ENCODE results near the gene TGIF1. TPM values are rescaled to one million over a fixed set of nuclear protein-coding genes. Genes with fewer than 3 reads are reported as not detected.
"Not testable (repeated sequence)": the region's sequence is repeated elsewhere in the genome, so short reads cannot be mapped to it uniquely, and the experiment has no call there.

The TGIF1 gene
- total RNA-seq, 1 experiment from 2014 or later, result 242 TPM

- no peak overlapping the region for H3K27ac ChIP-seq (ENCODE audit: low read depth, low read length)
- no peak overlapping the region for H3K9ac ChIP-seq (ENCODE audit: low read length)
- CTCF ChIA-PET, result no interaction called here
- peaks cover 21 to 25% of the 10 kb centered on the region in 2 experiments for H3K4me1 ChIP-seq (ENCODE audit: control insufficient read depth in 1 of 2, insufficient read depth in 2 of 2, low read length in 2 of 2)
- no TSS peak for BruUV-seq (replicated peaks)
- no peak overlapping the region for H2AFZ ChIP-seq (ENCODE audit: low read depth, low read length, poor library complexity, severe bottlenecking)
- no peak overlapping the region for H3K4me2 ChIP-seq (ENCODE audit: low read length)
- H3K4me3 ChIP-seq (replicated peaks in 1 of 2; ENCODE audit: low read depth in 1 of 2, low read length in 2 of 2), result no peak overlapping the region
- DNase-seq (ENCODE audit: low read depth, low spot score) (no peak), ATAC-seq (no peak)
- H4K20me1 ChIP-seq (ENCODE audit: insufficient read depth), result no peaks in the 10 kb centered on the region
- no peaks in the 10 kb centered on the region for H3K9me2 ChIP-seq (ENCODE audit: insufficient read depth)
- H3K79me2 ChIP-seq (ENCODE audit: insufficient read depth, low read length), result no peaks in the 10 kb centered on the region
- intact Hi-C loops (cut with micrococcal nuclease), result no loop called here
- H3K36me3 ChIP-seq (ENCODE audit: control insufficient read depth in 1 of 2, insufficient read depth in 2 of 2, low read length in 2 of 2), result no peaks in the 10 kb centered on the region
- TF ChIP-seq POLR2AphosphoS5 (IDR thresholded peaks at IDR 0.05; ENCODE audit: low read depth, low read length) (no peak), SP1 (IDR thresholded peaks at IDR 0.05; ENCODE audit: low read depth) (no peak), SRF (IDR thresholded peaks at IDR 0.05; ENCODE audit: low read depth) (no peak), EZH2phosphoT487 (IDR thresholded peaks at IDR 0.05; ENCODE audit: borderline replicate concordance) (no peak), TCF7L2 (IDR thresholded peaks at IDR 0.05; ENCODE audit: borderline replicate concordance, extremely low read depth, insufficient read depth, insufficient read length) (no peak), MAX (IDR thresholded peaks at IDR 0.05) (no peak)
- no peaks in the 10 kb centered on the region for H3K9me3 ChIP-seq (ENCODE audit: control insufficient read depth in 1 of 2, insufficient read depth in 1 of 2, low read depth in 1 of 2, low read length in 2 of 2)
- H3K27me3 ChIP-seq (ENCODE audit: insufficient read depth, low read length), result no peaks in the 10 kb centered on the region
- POLR2A ChIA-PET, result interaction anchor here (1.0 to 1.2 kb wide), 2 partner anchors 29 to 41 kb away, joined by 3 read pairs; no protein-coding TSS in a partner anchor
- RAD21 ChIA-PET (ENCODE audit: low non-redundant PET in 1 of 2, low total read pairs in 2 of 2, uncharacterized antibody in 2 of 2, unreplicated experiment in 2 of 2), result no interaction called here
Observed at GRCh38 chr18:3409811-3410210, 40.2 kb upstream of the TGIF1 start.

GRCh38 chr18:3410273-3410672 is 39.7 kb upstream of the TGIF1 start:
- no peak for ATAC-seq

DNA sequence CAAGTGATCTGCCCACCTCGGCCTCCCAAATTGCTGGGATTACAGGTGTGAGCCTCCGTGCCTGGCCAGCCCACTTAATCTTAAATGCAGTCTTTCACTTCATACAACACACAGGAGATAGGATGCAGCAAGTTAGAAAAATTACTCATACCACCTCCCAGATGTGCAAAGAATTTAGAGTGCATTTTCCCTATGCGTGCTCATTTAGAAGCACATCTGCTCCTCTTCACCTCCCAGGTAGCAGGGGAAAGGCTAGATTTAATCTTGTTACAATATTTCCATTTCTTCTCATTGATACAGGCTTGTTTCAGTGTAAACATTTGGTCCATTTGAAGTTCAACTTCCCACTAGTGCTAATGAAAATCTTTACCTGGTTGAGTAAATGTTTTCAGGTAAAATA is 39.1 kb upstream of the TGIF1 start:
- RAD21 ChIA-PET (ENCODE audit: low non-redundant PET in 1 of 2, low total read pairs in 2 of 2, uncharacterized antibody in 2 of 2, unreplicated experiment in 2 of 2); H3K27ac ChIP-seq (ENCODE audit: low read depth, low read length); H4K20me1 ChIP-seq (ENCODE audit: insufficient read depth); H3K27me3 ChIP-seq (ENCODE audit: insufficient read depth, low read length); ATAC-seq; H3K4me2 ChIP-seq (ENCODE audit: low read length); intact Hi-C loops (cut with micrococcal nuclease); H3K9me2 ChIP-seq (ENCODE audit: insufficient read depth); H3K4me3 ChIP-seq (replicated peaks in 1 of 2; ENCODE audit: low read depth in 1 of 2, low read length in 2 of 2); DNase-seq (ENCODE audit: low read depth, low spot score); H3K9ac ChIP-seq (ENCODE audit: low read length); H3K9me3 ChIP-seq (ENCODE audit: control insufficient read depth in 1 of 2, insufficient read depth in 1 of 2, low read depth in 1 of 2, low read length in 2 of 2); BruUV-seq (replicated peaks); H3K36me3 ChIP-seq (ENCODE audit: control insufficient read depth in 1 of 2, insufficient read depth in 2 of 2, low read length in 2 of 2); CTCF ChIA-PET; H3K79me2 ChIP-seq (ENCODE audit: insufficient read depth, low read length); H2AFZ ChIP-seq (ENCODE audit: low read depth, low read length, poor library complexity, severe bottlenecking): not testable (repeated sequence)
- POLR2A ChIA-PET, result interaction anchor here (1.0 kb wide), 1 partner anchor 164 kb away, joined by 3 read pairs; no protein-coding TSS in a partner anchor
- peaks cover 21 to 25% of the 10 kb centered on the region in 2 experiments for H3K4me1 ChIP-seq (ENCODE audit: control insufficient read depth in 1 of 2, insufficient read depth in 2 of 2, low read length in 2 of 2)

More at GRCh38 chr18:3410273-3410672, 39.7 kb upstream of the TGIF1 start:
- ChIA-PET RAD21 (ENCODE audit: low non-redundant PET in 1 of 2, low total read pairs in 2 of 2, uncharacterized antibody in 2 of 2, unreplicated experiment in 2 of 2) (no interaction called here), POLR2A (interaction anchor here (1.0 kb wide), 1 partner anchor 163 kb away, joined by 3 read pairs; no protein-coding TSS in a partner anchor), CTCF (no interaction called here)
- Histone ChIP-seq H3K27me3 (ENCODE audit: insufficient read depth, low read length) (no peaks in the 10 kb centered on the region), H4K20me1 (ENCODE audit: insufficient read depth) (no peaks in the 10 kb centered on the region), H3K36me3 (ENCODE audit: control insufficient read depth in 1 of 2, insufficient read depth in 2 of 2, low read length in 2 of 2) (no peaks in the 10 kb centered on the region), H3K4me3 (replicated peaks in 1 of 2; ENCODE audit: low read depth in 1 of 2, low read length in 2 of 2) (no peak overlapping the region), H3K79me2 (ENCODE audit: insufficient read depth, low read length) (no peaks in the 10 kb centered on the region), H2AFZ (ENCODE audit: low read depth, low read length, poor library complexity, severe bottlenecking) (no peak overlapping the region), H3K9me2 (ENCODE audit: insufficient read depth) (no peaks in the 10 kb centered on the region), H3K9me3 (ENCODE audit: control insufficient read depth in 1 of 2, insufficient read depth in 1 of 2, low read depth in 1 of 2, low read length in 2 of 2) (no peaks in the 10 kb centered on the region), H3K4me2 (ENCODE audit: low read length) (no peak overlapping the region), H3K9ac (ENCODE audit: low read length) (no peak overlapping the region), H3K27ac (ENCODE audit: low read depth, low read length) (no peak overlapping the region), H3K4me1 (ENCODE audit: control insufficient read depth in 1 of 2, insufficient read depth in 2 of 2, low read length in 2 of 2) (peaks cover 21 to 25% of the 10 kb centered on the region in 2 experiments)
- no peak for DNase-seq (ENCODE audit: low read depth, low spot score)
- TF ChIP-seq SP1 (IDR thresholded peaks at IDR 0.05; ENCODE audit: low read depth), result no peak
- TF ChIP-seq, protein P1, sequence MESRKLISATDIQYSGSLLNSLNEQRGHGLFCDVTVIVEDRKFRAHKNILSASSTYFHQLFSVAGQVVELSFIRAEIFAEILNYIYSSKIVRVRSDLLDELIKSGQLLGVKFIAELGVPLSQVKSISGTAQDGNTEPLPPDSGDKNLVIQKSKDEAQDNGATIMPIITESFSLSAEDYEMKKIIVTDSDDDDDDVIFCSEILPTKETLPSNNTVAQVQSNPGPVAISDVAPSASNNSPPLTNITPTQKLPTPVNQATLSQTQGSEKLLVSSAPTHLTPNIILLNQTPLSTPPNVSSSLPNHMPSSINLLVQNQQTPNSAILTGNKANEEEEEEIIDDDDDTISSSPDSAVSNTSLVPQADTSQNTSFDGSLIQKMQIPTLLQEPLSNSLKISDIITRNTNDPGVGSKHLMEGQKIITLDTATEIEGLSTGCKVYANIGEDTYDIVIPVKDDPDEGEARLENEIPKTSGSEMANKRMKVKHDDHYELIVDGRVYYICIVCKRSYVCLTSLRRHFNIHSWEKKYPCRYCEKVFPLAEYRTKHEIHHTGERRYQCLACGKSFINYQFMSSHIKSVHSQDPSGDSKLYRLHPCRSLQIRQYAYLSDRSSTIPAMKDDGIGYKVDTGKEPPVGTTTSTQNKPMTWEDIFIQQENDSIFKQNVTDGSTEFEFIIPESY (IDR thresholded peaks at IDR 0.05; ENCODE audit: extremely low read depth, insufficient replicate concordance, low read length), result no peak
- no peak for TF ChIP-seq CBX3 (IDR thresholded peaks at IDR 0.05; ENCODE audit: low read depth)
- TF ChIP-seq ZFX (IDR thresholded peaks at IDR 0.05), result no peak
- no peak for TF ChIP-seq SRF (IDR thresholded peaks at IDR 0.05; ENCODE audit: low read depth)
- no peak for TF ChIP-seq JUND (IDR thresholded peaks at IDR 0.05)
- no peak for TF ChIP-seq EZH2 (IDR thresholded peaks at IDR 0.05)
- no peak for TF ChIP-seq POLR2AphosphoS5 (IDR thresholded peaks at IDR 0.05; ENCODE audit: low read depth, low read length)
- BruUV-seq (replicated peaks), result no TSS peak
- intact Hi-C loops (cut with micrococcal nuclease), result no loop called here

All from HCT116 (cell line).